RWPE1 (cell line): ENCODE data around the gene ARHGAP24.
A peak's percentile ranks its signal among the peaks of the same experiment; 100 is the strongest.

Source experiments
- CTCF ChIA-PET: fragments of 350-600 bp; sonication (Branson Sonifier 250); formaldehyde crosslinking; extraction: SDS; loops from one replicate; lab custom pipeline; 2021; lab: Yijun Ruan, JAX
- POLR2A ChIA-PET: fragments of 400-600 bp; formaldehyde crosslinking; extraction: SDS; loops from one replicate; lab custom pipeline; 2020; ENCODE audit warnings: antibody characterized with exemption; ENCODE audit not compliant: low non-redundant PET; lab: Yijun Ruan, JAX
- DNase-seq: peaks from one replicate; pipeline ENCODE4 v3.0.0; 2012; ENCODE audit warnings: low spot score
- H3K27ac ChIP-seq: fragments of 450-650 bp; 2 replicates; pipeline ENCODE4 v1.5.1; 2017
- TF ChIP-seq, protein P1 (sequence below): fragments of 450-650 bp; conservative IDR thresholded peaks from 2 replicates; pipeline ENCODE4 v1.5.1; 2017; ENCODE audit warnings: low read depth, mild to moderate bottlenecking

ARHGAP24 gene

GRCh38 chr4:85713005-85713404 is 238.1 kb downstream of the ARHGAP24 start:
- no peak for DNase-seq
- H3K27ac ChIP-seq: no peak overlapping the region
- POLR2A ChIA-PET: no interaction called here
- CTCF ChIA-PET: no interaction called here
- TF ChIP-seq, protein P1, sequence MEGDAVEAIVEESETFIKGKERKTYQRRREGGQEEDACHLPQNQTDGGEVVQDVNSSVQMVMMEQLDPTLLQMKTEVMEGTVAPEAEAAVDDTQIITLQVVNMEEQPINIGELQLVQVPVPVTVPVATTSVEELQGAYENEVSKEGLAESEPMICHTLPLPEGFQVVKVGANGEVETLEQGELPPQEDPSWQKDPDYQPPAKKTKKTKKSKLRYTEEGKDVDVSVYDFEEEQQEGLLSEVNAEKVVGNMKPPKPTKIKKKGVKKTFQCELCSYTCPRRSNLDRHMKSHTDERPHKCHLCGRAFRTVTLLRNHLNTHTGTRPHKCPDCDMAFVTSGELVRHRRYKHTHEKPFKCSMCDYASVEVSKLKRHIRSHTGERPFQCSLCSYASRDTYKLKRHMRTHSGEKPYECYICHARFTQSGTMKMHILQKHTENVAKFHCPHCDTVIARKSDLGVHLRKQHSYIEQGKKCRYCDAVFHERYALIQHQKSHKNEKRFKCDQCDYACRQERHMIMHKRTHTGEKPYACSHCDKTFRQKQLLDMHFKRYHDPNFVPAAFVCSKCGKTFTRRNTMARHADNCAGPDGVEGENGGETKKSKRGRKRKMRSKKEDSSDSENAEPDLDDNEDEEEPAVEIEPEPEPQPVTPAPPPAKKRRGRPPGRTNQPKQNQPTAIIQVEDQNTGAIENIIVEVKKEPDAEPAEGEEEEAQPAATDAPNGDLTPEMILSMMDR: no peak

DNA sequence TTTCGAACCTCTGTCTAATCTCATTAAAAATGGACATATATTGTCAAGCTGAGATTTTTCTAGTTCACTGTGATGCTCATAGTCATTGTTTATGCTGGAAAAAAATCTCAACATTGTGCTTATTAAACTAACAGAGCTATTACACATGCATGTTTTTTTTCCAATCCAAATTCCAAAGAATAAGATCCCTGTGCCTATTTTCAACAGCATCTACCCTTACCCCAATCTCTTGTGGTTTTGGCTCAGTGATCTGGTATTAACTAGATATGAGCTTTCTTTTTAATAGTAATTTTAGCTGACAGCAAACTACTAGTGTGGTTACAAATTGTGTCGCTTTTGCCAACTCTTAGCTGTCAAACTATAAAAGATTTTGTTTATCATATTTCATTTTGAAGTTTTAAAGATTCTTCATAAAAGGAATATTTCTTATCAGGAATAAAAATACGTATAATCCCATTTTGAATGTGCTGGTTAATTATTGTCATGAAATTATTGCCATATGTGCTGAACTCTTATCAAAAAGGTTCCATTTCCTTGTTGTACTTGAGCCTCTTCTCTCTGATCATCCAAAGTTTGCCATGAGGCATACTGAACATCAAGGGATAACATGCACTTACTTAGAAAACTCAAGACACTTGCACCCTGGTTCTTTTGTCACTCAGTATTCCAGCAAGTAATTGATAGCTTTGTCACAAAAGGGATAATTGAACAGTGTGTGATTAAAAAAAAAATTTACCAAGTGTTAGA is 241.2 kb downstream of the ARHGAP24 start:
- TF ChIP-seq, protein P1: no peak
- no peak for DNase-seq
- ChIA-PET POLR2A (no interaction called here), CTCF (interaction anchor here (0.6 to 0.7 kb wide), 2 partner anchors 972 to 1207 kb away, joined by 3 to 4 read pairs; no protein-coding TSS in a partner anchor)
- no peak overlapping the region for H3K27ac ChIP-seq

DNA sequence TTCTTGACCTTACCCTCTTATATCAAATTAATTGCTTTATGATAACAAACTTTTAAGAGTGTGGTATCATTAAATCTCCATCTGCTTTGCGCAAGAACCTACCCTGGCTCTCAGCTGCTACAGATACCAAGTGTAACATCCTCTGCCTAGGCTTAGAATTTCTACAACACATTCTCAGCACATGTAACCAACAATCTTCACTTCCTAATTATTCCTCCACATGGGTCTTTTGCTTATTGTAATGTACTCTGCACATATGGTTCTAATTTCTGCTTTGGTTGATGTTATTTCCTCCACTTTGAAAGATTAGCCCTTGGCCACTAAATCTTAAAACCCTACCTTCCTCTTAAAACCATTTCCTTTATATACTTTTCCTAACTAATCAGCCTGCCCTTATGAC is 242.4 kb downstream of the ARHGAP24 start:
- POLR2A ChIA-PET: no interaction called here
- DNase-seq: no peak
- TF ChIP-seq, protein P1: no peak
- H3K27ac ChIP-seq: no peak overlapping the region
- CTCF ChIA-PET: no interaction called here

DNA sequence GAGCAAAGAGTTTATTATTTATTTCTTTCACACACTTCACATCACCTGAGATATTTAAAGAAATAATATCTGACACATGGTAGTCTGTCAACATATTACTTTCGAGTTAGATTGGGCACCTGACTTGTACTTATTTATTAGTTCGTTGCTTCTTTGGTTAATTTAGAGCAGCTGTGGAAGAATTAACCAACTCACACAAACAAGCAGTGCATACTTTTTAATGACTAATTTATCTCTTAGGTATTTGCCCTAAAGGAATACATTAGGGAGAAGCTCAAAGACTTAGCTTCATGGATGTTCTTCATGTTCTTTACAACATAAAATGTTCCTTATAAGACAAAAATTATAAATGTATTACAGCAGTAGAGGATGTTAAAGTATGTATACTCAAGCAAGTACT is 242.9 kb downstream of the ARHGAP24 start:
- TF ChIP-seq, protein P1: no peak
- DNase-seq: no peak
- CTCF ChIA-PET: interaction anchor here (0.7 kb wide), 1 partner anchor 30 kb away, joined by 3 read pairs; no protein-coding TSS in a partner anchor
- POLR2A ChIA-PET: no interaction called here
- H3K27ac ChIP-seq: no peak overlapping the region

DNA sequence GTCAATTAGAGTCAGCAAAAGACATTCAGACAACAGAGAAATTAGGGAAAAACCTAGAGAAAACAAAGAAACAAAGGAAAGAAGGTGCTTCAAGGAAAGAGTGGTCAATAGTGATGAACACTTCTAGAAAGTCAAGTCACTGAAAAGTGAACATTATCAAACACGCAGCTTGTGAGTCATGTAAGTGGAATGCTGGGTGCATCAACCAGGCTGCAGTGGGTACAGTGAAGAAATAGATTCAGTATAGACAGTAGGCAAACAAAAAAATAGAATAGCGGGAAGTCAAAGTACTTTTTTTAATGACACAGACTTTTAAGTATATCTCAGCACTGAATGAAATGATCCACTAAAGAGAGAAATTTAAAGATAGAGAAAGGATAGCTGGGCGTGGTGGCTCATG is 245.8 kb downstream of the ARHGAP24 start:
- TF ChIP-seq, protein P1: no peak
- ChIA-PET POLR2A (no interaction called here), CTCF (no interaction called here)
- peak; percentile 54 for DNase-seq
- no peak overlapping the region for H3K27ac ChIP-seq

DNA sequence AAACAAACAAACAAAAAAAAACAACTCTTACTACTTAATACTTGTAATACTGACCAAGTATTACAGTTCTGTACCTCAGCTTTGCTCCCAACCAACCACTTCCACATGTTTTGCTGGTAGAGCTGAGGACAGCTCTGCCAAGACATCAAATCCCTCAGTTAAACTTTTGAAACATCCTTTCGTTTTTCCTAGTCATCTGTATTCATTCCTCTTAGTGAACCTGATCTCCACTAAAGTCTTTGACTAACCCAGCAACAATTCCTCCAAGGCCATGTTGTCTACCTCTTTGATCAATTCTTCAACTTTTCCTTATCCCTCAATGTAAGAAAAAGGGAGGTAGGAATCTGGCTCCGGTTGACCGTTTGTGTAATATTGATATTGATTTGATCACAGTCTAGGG is 247.5 kb downstream of the ARHGAP24 start:
- DNase-seq: no peak
- TF ChIP-seq, protein P1: no peak
- H3K27ac ChIP-seq: no peak overlapping the region
- ChIA-PET CTCF (no interaction called here), POLR2A (no interaction called here)
